GDM1 (cell line): ENCODE measurements around the gene PYDC1.
A peak's percentile ranks its signal among the peaks of the same experiment; 100 is the strongest.
"Not testable (repeated sequence)": the region's sequence is repeated elsewhere in the genome, so short reads cannot be mapped to it uniquely, and the experiment has no call there.

Experiments
- DNase-seq: peaks from one replicate; lab custom pipeline; 2025; lab: John Stamatoyannopoulos, UW

The PYDC1 gene

DNA sequence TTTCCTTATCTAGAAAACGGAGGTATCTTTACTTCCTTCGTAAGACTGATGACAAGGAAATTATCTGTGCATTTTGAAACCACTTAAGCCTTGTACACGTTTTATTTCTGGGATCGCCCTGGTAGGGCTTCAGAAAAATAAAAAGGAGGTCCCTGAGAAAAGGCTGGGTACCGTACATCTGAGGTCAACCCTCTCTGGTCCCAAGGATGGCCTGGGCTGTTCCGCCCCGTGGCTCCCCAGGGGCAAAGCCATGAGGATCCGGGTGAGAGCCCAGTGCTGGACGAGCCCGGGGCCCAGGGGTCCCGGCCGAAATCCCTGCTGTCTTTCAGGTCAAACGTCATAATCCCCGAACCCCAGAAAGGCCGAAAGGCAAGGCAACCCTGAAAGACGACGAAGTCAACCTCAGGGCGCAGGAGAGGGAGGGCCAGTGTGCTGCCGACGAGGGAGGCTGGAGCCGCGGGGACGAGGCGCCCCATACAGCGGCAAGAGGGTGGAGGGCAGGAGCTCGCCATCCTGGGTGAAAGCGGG, 37.7 kb downstream of the PYDC1 start:
- no peak for DNase-seq

DNA sequence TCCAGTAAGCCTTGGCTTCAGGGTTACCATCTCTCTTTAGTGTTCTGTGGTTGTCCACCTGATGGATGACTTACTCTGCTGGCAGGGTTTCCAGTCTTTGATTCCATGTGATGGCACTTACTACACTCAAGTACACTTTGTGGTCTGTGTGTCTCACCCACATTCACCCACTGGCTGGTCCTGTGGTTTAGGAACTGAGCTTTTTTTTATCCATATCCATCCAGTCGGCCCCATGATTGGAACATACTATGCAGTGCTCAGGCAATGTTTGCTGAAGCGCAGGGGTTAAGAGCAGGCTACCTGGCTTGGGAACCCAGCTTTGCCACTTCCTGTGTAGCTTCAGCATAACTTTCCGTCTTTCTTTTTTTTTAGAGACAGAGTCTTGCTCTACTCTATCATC, 39.8 kb downstream of the PYDC1 start:
- DNase-seq = peak; percentile 41

DNA sequence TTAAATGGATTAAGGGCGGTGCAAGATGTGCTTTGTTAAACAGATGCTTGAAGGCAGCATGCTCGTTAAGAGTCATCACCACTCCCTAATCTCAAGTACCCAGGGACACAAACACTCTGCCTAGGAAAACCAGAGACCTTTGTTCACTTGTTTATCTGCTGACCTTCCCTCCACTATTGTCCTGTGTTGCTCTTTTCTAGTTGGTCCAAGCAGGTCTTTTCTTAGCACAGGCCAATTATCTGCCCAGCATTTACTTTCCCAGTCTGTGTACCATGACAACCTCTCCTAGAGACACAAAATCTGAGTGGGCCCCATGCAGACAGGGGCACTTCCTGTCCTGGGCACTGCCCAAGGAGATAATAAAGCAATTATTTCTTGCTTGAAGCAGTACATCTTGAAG, 46.9 kb downstream of the PYDC1 start:
- DNase-seq = not testable (repeated sequence)

- no peak for DNase-seq
These were observed 48.1 kb downstream of the PYDC1 start for GRCh38 chr16:31168848-31169247.

- no peak for DNase-seq
These were observed 49.6 kb downstream of the PYDC1 start for GRCh38 chr16:31167315-31167714.
